ENCODE results near the gene CPAMD8.

DNA sequence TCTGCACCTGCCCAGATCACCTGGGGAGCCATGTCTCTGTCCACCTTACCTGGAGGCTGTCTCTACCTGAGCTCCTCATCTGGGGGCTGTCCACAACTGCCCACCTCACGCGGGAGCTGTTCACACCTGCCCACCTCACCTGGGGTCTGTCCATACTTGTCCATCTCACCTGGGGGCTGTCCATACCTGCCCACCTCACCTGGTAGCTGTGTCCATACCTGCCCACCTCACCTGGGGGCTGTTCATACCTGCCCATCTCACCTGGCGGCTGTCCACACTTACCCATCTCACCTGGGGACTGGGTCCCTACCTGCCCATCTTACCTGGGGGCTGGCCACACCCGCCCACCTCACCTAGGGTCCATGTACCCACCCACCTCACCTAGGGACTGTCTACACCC lies 10.0 kb upstream of the CPAMD8 start:
- TF ChIP-seq, protein P1, sequence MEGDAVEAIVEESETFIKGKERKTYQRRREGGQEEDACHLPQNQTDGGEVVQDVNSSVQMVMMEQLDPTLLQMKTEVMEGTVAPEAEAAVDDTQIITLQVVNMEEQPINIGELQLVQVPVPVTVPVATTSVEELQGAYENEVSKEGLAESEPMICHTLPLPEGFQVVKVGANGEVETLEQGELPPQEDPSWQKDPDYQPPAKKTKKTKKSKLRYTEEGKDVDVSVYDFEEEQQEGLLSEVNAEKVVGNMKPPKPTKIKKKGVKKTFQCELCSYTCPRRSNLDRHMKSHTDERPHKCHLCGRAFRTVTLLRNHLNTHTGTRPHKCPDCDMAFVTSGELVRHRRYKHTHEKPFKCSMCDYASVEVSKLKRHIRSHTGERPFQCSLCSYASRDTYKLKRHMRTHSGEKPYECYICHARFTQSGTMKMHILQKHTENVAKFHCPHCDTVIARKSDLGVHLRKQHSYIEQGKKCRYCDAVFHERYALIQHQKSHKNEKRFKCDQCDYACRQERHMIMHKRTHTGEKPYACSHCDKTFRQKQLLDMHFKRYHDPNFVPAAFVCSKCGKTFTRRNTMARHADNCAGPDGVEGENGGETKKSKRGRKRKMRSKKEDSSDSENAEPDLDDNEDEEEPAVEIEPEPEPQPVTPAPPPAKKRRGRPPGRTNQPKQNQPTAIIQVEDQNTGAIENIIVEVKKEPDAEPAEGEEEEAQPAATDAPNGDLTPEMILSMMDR (IDR thresholded peaks at IDR 0.05) = no peak
- TF ChIP-seq EZH2 (IDR thresholded peaks at IDR 0.05; ENCODE audit: borderline replicate concordance, insufficient read depth, low read depth, low read length, poor library complexity, severe bottlenecking) = no peak
